Measurements from ENCODE around the gene NOSTRIN. TPM values are rescaled to one million over a fixed set of nuclear protein-coding genes. Genes with fewer than 3 reads are reported as not detected.

NOSTRIN gene
- total RNA-seq, 4 donors from 2014 or later, result 12.5 to 22.5 (median 16.1) TPM

DNA sequence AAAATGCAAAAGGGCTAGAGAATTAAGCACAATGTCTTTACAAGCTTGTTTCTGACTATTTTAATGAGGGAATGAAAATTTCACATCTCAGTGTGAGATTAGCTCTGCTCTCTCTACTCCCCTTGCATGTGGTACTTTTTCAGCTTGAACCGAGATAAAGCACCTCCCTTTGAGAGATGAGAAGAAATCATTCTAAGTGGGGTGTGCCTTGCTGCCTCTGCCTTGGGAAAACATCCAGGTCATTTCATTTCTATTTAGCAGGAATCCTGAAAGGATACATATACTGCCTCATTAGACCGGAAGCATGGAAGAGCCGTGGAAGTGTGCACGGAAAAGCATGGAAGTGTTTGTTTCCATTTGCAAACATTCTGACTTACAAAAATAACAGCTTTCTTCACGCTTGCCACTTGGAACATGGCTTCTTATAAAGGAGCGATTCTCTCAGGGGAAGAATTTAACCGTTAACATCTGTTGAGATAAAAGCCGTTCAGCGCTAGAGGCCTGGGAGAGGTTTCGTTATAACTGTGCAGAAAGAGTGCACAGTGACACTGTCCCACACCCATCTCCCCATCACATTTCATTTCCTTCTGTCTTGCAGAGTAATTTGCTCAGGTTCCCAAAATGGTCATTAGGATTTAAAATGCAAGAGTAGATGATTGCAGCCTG is 16.7 kb downstream of the NOSTRIN start:
- Histone ChIP-seq H3K4me3 (no peak overlapping the region), H3K36me3 (no peaks in the 10 kb centered on the region), H3K27ac (no peak overlapping the region), H3K4me1 (peaks cover 0 to 4% (median 0%) of the 10 kb centered on the region in 3 donors), H3K9me3 (no peaks in the 10 kb centered on the region), H3K27me3 (no peaks in the 10 kb centered on the region)
- no peak for ATAC-seq
- WGBS, 2 donors (ENCODE audit: low coverage in 1 of 2), result 38 to 43% methylated on average over 1 to 10 of the region's 10 CpGs
- TF ChIP-seq EP300 (IDR thresholded peaks at IDR 0.05) (no peak), POLR2AphosphoS5 (IDR thresholded peaks at IDR 0.05) (no peak)

DNA sequence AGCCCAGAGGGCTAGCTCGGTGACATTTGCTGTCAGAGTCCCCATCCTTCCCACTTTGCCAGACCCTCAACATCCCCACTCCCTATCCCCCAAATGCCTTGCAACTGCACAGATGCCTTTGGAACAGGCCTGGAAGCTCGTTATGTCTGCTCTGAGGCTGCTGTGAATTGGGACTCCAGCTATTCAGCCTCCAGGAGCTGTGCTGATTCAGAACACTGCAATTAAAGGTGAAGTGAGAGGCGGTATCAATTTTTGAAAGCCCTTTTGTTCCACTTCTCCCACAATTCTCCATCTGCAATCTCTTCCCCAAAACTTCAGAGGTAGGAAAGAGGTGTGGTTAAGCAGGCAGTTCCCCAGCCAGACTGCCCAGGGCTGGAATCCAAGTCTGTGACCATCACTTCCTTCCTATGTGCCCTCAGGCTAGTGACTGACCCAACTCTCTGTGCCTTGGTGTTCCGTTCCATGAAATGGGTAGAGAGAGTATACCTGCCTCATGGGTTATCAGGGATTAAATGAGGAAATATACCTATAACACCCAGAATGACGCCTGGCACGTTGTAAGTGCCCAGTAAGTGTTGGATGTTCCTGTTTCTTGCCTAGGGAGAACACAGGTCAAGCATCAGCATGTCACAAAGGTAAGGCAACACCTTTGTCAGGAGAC is 17.5 kb downstream of the NOSTRIN start:
- Histone ChIP-seq H3K36me3 (no peaks in the 10 kb centered on the region), H3K4me3 (no peak overlapping the region), H3K4me1 (peaks cover 0 to 4% (median 0%) of the 10 kb centered on the region in 3 donors), H3K27me3 (no peaks in the 10 kb centered on the region), H3K9me3 (no peaks in the 10 kb centered on the region), H3K27ac (no peak overlapping the region)
- WGBS, 2 donors (ENCODE audit: low coverage in 1 of 2), result 84 to 100% methylated on average over 3 to 4 of the region's 6 CpGs
- TF ChIP-seq EP300 (IDR thresholded peaks at IDR 0.05), result no peak
- no peak for TF ChIP-seq POLR2A (IDR thresholded peaks at IDR 0.05)
- TF ChIP-seq, protein P1, sequence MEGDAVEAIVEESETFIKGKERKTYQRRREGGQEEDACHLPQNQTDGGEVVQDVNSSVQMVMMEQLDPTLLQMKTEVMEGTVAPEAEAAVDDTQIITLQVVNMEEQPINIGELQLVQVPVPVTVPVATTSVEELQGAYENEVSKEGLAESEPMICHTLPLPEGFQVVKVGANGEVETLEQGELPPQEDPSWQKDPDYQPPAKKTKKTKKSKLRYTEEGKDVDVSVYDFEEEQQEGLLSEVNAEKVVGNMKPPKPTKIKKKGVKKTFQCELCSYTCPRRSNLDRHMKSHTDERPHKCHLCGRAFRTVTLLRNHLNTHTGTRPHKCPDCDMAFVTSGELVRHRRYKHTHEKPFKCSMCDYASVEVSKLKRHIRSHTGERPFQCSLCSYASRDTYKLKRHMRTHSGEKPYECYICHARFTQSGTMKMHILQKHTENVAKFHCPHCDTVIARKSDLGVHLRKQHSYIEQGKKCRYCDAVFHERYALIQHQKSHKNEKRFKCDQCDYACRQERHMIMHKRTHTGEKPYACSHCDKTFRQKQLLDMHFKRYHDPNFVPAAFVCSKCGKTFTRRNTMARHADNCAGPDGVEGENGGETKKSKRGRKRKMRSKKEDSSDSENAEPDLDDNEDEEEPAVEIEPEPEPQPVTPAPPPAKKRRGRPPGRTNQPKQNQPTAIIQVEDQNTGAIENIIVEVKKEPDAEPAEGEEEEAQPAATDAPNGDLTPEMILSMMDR (IDR thresholded peaks at IDR 0.05), result no peak
- TF ChIP-seq POLR2AphosphoS5 (IDR thresholded peaks at IDR 0.05), result no peak
- ATAC-seq, result no peak

DNA sequence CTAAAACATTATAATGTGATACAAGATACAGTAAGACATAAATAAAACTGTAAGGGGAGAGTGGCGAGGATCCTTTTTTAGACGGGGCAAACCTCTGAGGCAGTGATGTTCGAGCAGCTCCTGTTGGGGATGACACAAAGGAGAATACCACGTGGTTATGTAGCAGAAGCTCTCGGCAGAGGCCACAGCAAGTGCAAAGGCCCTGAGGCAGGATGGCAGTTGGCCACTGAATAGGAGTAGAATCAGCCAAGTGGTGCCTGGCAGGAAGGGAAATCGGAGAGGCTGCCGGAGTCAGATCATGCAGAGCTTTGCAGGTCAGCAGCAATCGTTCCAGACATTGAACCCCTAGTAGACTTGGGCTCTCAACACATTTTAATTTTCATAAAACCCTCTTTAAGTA is 19.1 kb downstream of the NOSTRIN start:
- Histone ChIP-seq H3K9me3 (no peaks in the 10 kb centered on the region), H3K4me1 (peaks cover 0 to 4% (median 0%) of the 10 kb centered on the region in 3 donors), H3K27ac (no peak overlapping the region), H3K4me3 (no peak overlapping the region), H3K36me3 (no peaks in the 10 kb centered on the region), H3K27me3 (no peaks in the 10 kb centered on the region)
- WGBS, 2 donors (ENCODE audit: low coverage in 1 of 2), result 85 to 90% methylated on average over 8 of the region's 8 CpGs
- no peak for ATAC-seq
- TF ChIP-seq POLR2A (IDR thresholded peaks at IDR 0.05) (no peak), EP300 (IDR thresholded peaks at IDR 0.05) (no peak), POLR2AphosphoS5 (IDR thresholded peaks at IDR 0.05) (no peak)
- TF ChIP-seq, protein P1 (IDR thresholded peaks at IDR 0.05), result no peak

DNA sequence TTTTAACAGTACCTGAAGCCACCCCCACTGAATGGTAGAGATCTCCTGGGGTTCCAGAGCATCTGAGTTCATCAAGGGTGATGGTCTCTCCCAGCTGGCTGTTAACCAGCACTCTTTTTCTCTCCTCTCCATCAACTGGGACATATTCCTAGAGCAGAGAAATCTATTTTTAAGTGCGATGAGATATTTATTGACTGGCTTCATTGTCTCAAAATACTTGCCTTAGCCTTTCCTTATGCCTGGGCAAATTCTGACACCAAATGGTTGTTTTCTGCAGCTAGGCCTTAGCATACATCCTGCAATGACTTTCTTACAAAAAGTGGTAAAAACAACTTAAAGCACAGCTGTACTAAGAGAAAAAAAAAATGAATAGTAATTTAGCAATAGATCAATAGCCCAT is 19.6 kb downstream of the NOSTRIN start:
- Histone ChIP-seq H3K9me3 (no peaks in the 10 kb centered on the region), H3K36me3 (no peaks in the 10 kb centered on the region), H3K27ac (no peak overlapping the region), H3K27me3 (no peaks in the 10 kb centered on the region), H3K4me3 (no peak overlapping the region), H3K4me1 (peaks cover 0 to 4% (median 0%) of the 10 kb centered on the region in 3 donors)
- 62 to 100% methylated on average over 1 of the region's 1 CpG for WGBS, 2 donors (ENCODE audit: low coverage in 1 of 2)
- TF ChIP-seq, protein P1 (IDR thresholded peaks at IDR 0.05), result no peak
- TF ChIP-seq POLR2A (IDR thresholded peaks at IDR 0.05) (no peak), EP300 (IDR thresholded peaks at IDR 0.05) (no peak), POLR2AphosphoS5 (IDR thresholded peaks at IDR 0.05) (no peak)
- no peak for ATAC-seq

DNA sequence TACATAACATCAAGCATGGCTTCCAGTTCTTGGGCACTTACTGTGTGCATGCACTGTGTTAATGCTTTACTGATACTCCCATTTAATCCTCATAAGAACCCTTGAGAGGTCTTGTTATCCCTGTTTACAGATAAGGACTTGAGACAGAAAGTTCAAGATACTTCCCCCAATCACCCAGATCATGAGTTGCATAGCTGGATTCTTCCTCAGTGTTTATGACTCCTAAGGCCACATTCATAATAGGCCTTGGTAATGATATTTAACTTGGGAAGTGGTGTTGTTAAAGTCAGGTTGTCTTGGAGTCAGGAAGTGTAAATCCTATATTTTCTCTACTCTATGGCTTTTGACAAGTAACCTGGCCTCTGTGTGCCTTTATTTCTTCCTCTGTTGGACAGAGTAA is 22.7 kb downstream of the NOSTRIN start:
- no peak for ATAC-seq
- H3K27me3 ChIP-seq, result no peaks in the 10 kb centered on the region
- H3K9me3 ChIP-seq, result no peaks in the 10 kb centered on the region
- peaks cover 0 to 5% of the 10 kb centered on the region in 2 donors for H3K36me3 ChIP-seq
- TF ChIP-seq POLR2A (IDR thresholded peaks at IDR 0.05) (no peak), EP300 (IDR thresholded peaks at IDR 0.05) (no peak), POLR2AphosphoS5 (IDR thresholded peaks at IDR 0.05) (no peak)
- TF ChIP-seq, protein P1 (IDR thresholded peaks at IDR 0.05), result no peak
- no peak overlapping the region for H3K4me3 ChIP-seq
- no peaks in the 10 kb centered on the region for H3K4me1 ChIP-seq
- H3K27ac ChIP-seq, result no peak overlapping the region

Data from gastroesophageal sphincter (tissue), 4 donors.